ENCODE results near the gene RAVER2. TPM values are rescaled to one million over a fixed set of nuclear protein-coding genes. Genes with fewer than 3 reads are reported as not detected.

RAVER2 gene
- total RNA-seq, 4 donors from 2014 or later = 12.5 to 32.9 (median 32.0) TPM

- Histone ChIP-seq H3K27ac (no peak overlapping the region), H3K4me3 (no peak overlapping the region), H3K27me3 (no peaks in the 10 kb centered on the region), H3K9me3 (no peaks in the 10 kb centered on the region), H3K36me3 (peaks cover 4 to 84% of the 10 kb centered on the region in 2 donors), H3K4me1 (peaks cover 0 to 5% (median 0%) of the 10 kb centered on the region in 3 donors)
- 75 to 100% methylated on average over 1 of the region's 1 CpG for WGBS, 2 donors (ENCODE audit: low coverage in 1 of 2)
- TF ChIP-seq POLR2A (IDR thresholded peaks at IDR 0.05) (no peak), POLR2AphosphoS5 (IDR thresholded peaks at IDR 0.05) (no peak), CTCF (IDR thresholded peaks at IDR 0.05) (no peak), EP300 (IDR thresholded peaks at IDR 0.05) (no peak)
- ATAC-seq = no peak
Observed at GRCh38 chr1:64867266-64867665, 122.4 kb downstream of the RAVER2 start.

- 83 to 90% methylated on average over 5 to 8 of the region's 8 CpGs for WGBS, 2 donors (ENCODE audit: low coverage in 1 of 2)
- H3K4me1 ChIP-seq = no peaks in the 10 kb centered on the region
- H3K27me3 ChIP-seq = no peaks in the 10 kb centered on the region
- TF ChIP-seq CTCF (IDR thresholded peaks at IDR 0.05) = no peak
- no peak for TF ChIP-seq POLR2AphosphoS5 (IDR thresholded peaks at IDR 0.05)
- TF ChIP-seq EP300 (IDR thresholded peaks at IDR 0.05) = no peak
- TF ChIP-seq POLR2A (IDR thresholded peaks at IDR 0.05) = no peak
- H3K27ac ChIP-seq = no peak overlapping the region
- H3K36me3 ChIP-seq = peaks cover 4 to 99% of the 10 kb centered on the region in 2 donors
- H3K4me3 ChIP-seq = no peak overlapping the region
- no peaks in the 10 kb centered on the region for H3K9me3 ChIP-seq
- no peak for ATAC-seq
Observed at GRCh38 chr1:64871256-64871655, 126.4 kb downstream of the RAVER2 start.

- Histone ChIP-seq H3K27me3 (no peaks in the 10 kb centered on the region), H3K4me3 (no peak overlapping the region), H3K27ac (no peak overlapping the region), H3K36me3 (peaks cover 0 to 99% of the 10 kb centered on the region in 2 donors), H3K4me1 (no peaks in the 10 kb centered on the region), H3K9me3 (no peaks in the 10 kb centered on the region)
- no peak for ATAC-seq
- TF ChIP-seq EP300 (IDR thresholded peaks at IDR 0.05) = no peak
- TF ChIP-seq POLR2AphosphoS5 (IDR thresholded peaks at IDR 0.05) = no peak
- no peak for TF ChIP-seq CTCF (IDR thresholded peaks at IDR 0.05)
- TF ChIP-seq POLR2A (IDR thresholded peaks at IDR 0.05) = no peak
- 100% methylated on average over 1 of the region's 1 CpG; no CpG with 5 or more reads in 1 of the 2 donors for WGBS, 2 donors (ENCODE audit: low coverage in 1 of 2)
Observed at GRCh38 chr1:64872067-64872466, 127.2 kb downstream of the RAVER2 start.

GRCh38 chr1:64873576-64873975 is 128.7 kb downstream of the RAVER2 start:
- H3K36me3 ChIP-seq = peaks cover 0 to 97% of the 10 kb centered on the region in 2 donors

More at GRCh38 chr1:64873576-64873975, 128.7 kb downstream of the RAVER2 start:
- no peak for TF ChIP-seq POLR2AphosphoS5 (IDR thresholded peaks at IDR 0.05)
- TF ChIP-seq EP300 (IDR thresholded peaks at IDR 0.05) = no peak
- no peak for TF ChIP-seq CTCF (IDR thresholded peaks at IDR 0.05)
- TF ChIP-seq POLR2A (IDR thresholded peaks at IDR 0.05) = no peak
- 91 to 96% methylated on average over 5 to 9 of the region's 9 CpGs for WGBS, 2 donors (ENCODE audit: low coverage in 1 of 2)
- no peak overlapping the region for H3K4me3 ChIP-seq
- no peaks in the 10 kb centered on the region for H3K4me1 ChIP-seq
- H3K27me3 ChIP-seq = no peaks in the 10 kb centered on the region
- no peak overlapping the region for H3K27ac ChIP-seq
- H3K9me3 ChIP-seq = no peaks in the 10 kb centered on the region
- no peak for ATAC-seq

Data from gastroesophageal sphincter (tissue), 4 donors.